ENCODE data around the gene LNX1.

Gene LNX1

DNA sequence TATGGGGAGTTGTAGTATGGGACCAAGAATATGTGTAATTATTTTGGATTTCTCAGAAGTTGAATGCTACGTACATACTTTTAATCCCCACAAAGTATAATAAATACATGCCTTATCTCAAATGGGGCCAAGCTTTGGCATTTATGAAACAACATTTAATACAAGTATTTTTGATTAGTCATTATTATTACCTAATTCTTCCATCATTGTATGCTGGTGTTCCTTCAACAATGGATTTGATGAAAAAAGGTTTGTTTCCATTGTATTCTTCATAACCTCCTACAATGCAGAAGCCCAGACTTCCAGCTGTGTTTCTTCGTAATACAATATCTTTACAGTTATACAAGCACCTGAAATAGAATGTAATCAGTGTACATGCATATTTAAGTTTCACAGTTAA lies 130.0 kb downstream of the LNX1 start:
- no peak overlapping the region for H3K27ac ChIP-seq
- no peak for TF ChIP-seq ZFX (IDR thresholded peaks at IDR 0.05; ENCODE audit: borderline replicate concordance)
- TF ChIP-seq, protein P1, sequence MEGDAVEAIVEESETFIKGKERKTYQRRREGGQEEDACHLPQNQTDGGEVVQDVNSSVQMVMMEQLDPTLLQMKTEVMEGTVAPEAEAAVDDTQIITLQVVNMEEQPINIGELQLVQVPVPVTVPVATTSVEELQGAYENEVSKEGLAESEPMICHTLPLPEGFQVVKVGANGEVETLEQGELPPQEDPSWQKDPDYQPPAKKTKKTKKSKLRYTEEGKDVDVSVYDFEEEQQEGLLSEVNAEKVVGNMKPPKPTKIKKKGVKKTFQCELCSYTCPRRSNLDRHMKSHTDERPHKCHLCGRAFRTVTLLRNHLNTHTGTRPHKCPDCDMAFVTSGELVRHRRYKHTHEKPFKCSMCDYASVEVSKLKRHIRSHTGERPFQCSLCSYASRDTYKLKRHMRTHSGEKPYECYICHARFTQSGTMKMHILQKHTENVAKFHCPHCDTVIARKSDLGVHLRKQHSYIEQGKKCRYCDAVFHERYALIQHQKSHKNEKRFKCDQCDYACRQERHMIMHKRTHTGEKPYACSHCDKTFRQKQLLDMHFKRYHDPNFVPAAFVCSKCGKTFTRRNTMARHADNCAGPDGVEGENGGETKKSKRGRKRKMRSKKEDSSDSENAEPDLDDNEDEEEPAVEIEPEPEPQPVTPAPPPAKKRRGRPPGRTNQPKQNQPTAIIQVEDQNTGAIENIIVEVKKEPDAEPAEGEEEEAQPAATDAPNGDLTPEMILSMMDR (IDR thresholded peaks at IDR 0.05): no peak

DNA sequence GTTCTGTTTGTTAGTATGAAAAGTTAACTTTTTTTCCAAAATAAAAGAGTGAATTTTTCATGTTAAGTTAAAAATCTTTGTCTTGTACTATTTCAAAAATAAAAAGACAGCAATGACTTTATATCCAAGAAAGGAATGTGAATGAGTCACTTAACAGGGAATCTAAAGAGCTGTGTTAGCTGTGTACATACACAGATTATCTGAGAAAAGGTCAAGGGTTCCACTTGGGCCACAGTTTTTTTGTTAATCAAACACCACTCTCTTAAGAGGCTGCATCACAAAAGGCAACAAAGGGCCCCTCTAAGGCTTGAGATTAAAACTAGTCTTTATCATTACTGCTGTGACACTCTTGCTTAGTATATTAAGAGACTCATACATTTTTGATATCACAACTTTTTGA lies 131.7 kb downstream of the LNX1 start:
- H3K27ac ChIP-seq: no peak overlapping the region
- TF ChIP-seq, protein P1 (IDR thresholded peaks at IDR 0.05): no peak
- no peak for TF ChIP-seq ZFX (IDR thresholded peaks at IDR 0.05; ENCODE audit: borderline replicate concordance)

DNA sequence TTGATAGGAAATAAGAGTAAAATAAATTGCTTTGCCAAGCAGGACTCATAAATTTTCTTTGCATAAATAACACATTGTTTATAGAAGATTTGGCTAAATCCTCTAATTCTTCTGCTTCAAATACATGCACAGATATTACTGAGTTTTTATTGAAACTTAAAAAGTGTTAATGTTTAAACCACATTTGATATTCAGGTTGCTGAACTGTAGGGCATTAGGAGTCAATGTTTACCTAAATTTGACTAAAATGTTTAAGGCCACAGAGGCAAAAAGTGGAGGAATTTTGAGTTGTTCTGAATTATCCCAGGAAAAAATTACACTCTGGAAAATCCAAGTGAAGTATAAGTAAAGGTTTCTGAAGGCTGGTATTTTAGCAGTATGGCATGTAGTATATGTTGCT lies 135.1 kb downstream of the LNX1 start:
- H3K27ac ChIP-seq: peak overlapping the region; percentile 41
- TF ChIP-seq ZFX (IDR thresholded peaks at IDR 0.05; ENCODE audit: borderline replicate concordance): no peak
- TF ChIP-seq, protein P1 (IDR thresholded peaks at IDR 0.05): no peak

DNA sequence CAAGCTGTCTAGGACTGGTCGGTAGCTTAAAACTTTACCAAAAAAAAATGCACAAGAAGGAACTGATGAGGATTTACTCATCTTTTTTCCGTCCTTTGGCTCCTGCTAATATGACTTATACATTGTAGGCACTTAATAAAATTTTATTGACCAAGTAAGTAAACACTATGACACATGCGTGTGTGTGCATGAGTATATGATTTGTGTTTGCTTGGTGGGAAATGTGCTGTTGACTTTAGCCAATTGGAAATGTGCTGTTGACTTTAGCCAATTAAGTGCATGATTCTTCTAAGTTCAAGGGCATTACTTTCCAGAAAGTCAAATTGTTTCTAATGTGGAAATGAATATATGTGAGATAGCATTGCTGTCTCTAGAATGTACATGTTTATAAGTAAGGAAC lies 135.5 kb downstream of the LNX1 start:
- TF ChIP-seq, protein P1 (IDR thresholded peaks at IDR 0.05): no peak
- no peak for TF ChIP-seq ZFX (IDR thresholded peaks at IDR 0.05; ENCODE audit: borderline replicate concordance)
- H3K27ac ChIP-seq: peak overlapping the region; percentile 41

DNA sequence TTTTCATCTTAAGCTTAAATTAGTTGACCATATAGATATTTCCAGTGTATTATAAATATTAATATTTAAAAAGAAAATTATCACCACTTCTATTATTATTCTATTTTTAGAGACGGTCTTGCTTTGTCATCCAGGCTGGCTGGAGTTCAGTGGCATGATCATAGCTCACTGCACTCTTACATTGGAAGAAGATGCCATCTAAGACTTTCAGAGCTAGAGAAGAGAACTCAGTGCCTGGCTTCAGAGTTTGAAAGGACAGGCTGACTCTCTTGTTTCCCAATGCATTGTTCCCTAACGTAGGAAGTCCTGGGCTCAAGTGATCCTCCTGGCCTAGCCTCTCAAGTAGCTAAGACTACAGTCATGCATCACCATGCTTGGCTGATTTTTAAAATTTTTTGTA lies 137.9 kb downstream of the LNX1 start:
- no peak overlapping the region for H3K27ac ChIP-seq
- TF ChIP-seq, protein P1 (IDR thresholded peaks at IDR 0.05): no peak
- no peak for TF ChIP-seq ZFX (IDR thresholded peaks at IDR 0.05; ENCODE audit: borderline replicate concordance)

DNA sequence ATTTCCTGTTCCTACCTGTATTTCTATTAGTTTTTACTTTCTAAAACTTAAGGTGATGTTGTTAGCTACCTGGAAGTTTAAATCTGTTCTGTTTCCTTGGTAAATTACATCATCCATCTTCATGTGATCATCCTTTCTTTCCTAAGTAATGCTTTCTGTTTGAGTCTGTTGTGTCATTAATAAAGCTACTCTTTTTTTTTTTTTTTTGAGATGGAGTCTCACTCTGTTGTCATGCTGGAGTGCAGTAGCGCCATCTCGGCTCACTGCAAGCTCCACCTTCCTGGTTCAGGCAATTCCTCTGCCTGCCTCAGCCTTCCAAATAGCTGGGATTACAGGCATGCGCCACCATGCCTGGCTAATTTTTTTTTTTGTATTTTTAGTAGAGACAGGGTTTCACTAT lies 140.5 kb downstream of the LNX1 start:
- H3K27ac ChIP-seq: no peak overlapping the region
- TF ChIP-seq ZFX (IDR thresholded peaks at IDR 0.05; ENCODE audit: borderline replicate concordance): no peak
- TF ChIP-seq, protein P1 (IDR thresholded peaks at IDR 0.05): no peak

DNA sequence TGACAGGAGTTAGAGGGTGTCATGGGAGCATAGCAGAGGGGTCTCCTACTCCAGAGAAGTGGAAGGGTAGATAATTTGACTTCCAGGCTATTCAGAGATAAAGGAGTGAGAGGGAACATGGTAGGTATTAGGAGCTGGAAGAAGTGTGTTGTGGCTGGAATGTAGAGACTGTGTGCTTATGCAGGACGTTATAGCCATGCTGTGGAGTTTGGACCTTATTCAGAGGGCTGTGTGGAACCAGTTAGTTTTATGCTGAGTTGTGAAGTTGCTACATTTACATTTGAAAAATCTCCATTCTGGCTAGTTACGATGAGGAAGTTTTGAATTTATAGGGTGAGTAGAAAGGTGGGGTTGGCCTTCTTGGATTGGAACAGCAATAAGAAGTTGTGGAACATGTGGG lies 146.3 kb downstream of the LNX1 start:
- TF ChIP-seq, protein P1 (IDR thresholded peaks at IDR 0.05): no peak
- no peak for TF ChIP-seq ZFX (IDR thresholded peaks at IDR 0.05; ENCODE audit: borderline replicate concordance)
- H3K27ac ChIP-seq: no peak overlapping the region
